AG10803 (cell line): ENCODE results near the gene GBP4.
A peak's percentile ranks its signal among the peaks of the same experiment; 100 is the strongest.
"Not testable (repeated sequence)": the region's sequence is repeated elsewhere in the genome, so short reads cannot be mapped to it uniquely, and the experiment has no call there.

Experiments
- DNase-seq: peaks from one replicate; pipeline ENCODE4 v3.0.0; 2010; ENCODE audit warnings: low read depth
- H3K4me3 ChIP-seq: 2 replicates; pipeline ENCODE4 v1.5.1; 2011; ENCODE audit warnings: mild to moderate bottlenecking, low read length, control low read depth
- TF ChIP-seq, protein P1 (sequence below): conservative IDR thresholded peaks from 2 replicates; pipeline ENCODE4 v1.5.1; 2011; ENCODE audit warnings: mild to moderate bottlenecking, low read length, control low read depth, inconsistent platforms

The GBP4 gene, protein sequence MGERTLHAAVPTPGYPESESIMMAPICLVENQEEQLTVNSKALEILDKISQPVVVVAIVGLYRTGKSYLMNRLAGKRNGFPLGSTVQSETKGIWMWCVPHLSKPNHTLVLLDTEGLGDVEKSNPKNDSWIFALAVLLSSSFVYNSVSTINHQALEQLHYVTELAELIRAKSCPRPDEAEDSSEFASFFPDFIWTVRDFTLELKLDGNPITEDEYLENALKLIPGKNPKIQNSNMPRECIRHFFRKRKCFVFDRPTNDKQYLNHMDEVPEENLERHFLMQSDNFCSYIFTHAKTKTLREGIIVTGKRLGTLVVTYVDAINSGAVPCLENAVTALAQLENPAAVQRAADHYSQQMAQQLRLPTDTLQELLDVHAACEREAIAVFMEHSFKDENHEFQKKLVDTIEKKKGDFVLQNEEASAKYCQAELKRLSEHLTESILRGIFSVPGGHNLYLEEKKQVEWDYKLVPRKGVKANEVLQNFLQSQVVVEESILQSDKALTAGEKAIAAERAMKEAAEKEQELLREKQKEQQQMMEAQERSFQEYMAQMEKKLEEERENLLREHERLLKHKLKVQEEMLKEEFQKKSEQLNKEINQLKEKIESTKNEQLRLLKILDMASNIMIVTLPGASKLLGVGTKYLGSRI

DNA sequence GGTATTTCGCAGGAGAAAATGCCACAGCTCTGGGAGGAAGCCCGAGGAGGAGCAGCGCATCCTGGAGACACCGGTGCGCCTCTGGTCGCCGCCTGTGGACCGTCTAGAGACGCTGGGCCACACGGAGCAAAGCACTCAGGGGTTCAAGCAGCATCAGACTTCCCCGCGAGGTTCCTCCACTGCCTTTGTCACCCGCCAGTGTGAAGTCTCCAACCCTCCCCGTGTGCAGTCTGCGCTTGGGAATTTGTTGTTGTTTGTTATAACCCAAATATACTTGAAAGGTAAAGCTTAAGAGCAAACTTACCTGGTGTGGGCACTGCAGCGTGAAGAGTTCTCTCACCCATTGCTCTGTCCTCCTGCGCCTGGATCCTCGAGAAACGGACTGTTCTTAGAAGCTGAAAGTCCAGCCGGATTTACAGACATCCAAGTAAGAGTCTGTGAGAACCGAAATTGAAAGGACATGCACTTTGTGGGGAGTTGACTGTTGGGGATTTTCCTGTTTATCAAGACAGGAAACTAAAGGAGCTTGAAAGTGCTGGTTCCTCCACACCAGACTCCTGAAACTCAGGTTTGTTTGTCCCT, at the start of gene GBP4:
TSS of gene GBP4 (minus strand) at position 452 of the 582 bp plus-strand sequence. CDS start at position 344, 108 bp downstream.
- peak; percentile 23 for DNase-seq
- TF ChIP-seq, protein P1, sequence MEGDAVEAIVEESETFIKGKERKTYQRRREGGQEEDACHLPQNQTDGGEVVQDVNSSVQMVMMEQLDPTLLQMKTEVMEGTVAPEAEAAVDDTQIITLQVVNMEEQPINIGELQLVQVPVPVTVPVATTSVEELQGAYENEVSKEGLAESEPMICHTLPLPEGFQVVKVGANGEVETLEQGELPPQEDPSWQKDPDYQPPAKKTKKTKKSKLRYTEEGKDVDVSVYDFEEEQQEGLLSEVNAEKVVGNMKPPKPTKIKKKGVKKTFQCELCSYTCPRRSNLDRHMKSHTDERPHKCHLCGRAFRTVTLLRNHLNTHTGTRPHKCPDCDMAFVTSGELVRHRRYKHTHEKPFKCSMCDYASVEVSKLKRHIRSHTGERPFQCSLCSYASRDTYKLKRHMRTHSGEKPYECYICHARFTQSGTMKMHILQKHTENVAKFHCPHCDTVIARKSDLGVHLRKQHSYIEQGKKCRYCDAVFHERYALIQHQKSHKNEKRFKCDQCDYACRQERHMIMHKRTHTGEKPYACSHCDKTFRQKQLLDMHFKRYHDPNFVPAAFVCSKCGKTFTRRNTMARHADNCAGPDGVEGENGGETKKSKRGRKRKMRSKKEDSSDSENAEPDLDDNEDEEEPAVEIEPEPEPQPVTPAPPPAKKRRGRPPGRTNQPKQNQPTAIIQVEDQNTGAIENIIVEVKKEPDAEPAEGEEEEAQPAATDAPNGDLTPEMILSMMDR = no peak
- H3K4me3 ChIP-seq = peak within 1 kb of the TSS; percentile 51

DNA sequence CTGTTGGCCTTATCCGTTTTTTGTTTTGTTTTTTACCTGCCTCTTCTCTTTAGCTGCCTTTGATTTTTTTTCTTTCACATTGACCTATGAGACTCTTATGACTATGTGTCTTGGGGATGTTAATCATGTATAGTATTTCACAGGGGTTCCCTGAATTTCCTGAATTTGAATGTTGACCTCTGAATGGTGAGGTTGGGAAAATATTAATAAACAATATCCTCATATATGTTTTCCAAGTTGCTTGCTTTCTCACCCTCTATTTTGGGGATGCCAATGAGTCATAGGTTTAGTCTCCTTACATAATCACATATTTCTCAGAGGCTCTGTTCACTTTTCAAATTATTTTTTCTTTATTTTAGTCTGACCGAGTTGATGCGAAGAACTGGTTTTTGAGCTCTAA, 44.3 kb upstream of the GBP4 start:
- no peak overlapping the region for H3K4me3 ChIP-seq
- TF ChIP-seq, protein P1 = no peak
- no peak for DNase-seq

DNA sequence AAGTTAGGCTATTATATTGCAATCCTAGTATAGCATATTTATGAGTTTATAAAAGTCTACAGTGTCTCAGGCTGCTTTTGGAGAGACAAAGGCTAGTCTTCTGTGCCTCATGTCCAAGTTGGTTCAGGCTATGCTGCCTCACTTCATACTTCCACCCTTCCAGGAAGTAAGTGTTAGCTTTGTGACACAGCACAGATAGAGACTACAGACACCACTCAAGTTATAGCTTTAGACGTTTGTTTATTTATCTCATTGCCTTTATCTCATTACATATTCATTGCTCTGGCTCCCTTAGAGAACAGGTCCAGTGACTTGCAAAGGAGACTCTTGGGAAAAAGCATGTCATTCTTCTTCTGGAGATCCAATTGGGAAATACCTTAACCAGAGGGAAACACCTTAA, 22.6 kb upstream of the GBP4 start:
- no peak overlapping the region for H3K4me3 ChIP-seq
- TF ChIP-seq, protein P1 = no peak
- DNase-seq = no peak

DNA sequence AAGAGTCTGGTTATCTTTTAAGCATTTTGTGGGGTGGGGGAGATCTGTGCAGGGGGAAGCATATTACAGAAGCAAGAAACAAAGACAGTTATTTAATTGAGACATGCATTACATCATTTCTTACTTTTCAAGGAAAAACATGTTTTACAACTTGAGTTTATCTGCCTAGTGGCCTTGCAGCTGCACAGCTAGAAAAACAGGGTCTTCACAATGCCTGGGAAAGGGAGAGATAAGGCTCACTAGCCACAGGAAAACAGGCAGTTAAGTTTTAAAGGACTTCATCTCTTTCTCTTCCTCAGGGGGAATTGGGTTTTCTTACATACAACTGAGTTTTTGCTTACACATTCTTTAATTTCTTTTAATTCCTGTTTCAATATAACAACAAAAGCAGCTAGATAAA, 21.1 kb upstream of the GBP4 start:
- not testable (repeated sequence) for H3K4me3 ChIP-seq

DNA sequence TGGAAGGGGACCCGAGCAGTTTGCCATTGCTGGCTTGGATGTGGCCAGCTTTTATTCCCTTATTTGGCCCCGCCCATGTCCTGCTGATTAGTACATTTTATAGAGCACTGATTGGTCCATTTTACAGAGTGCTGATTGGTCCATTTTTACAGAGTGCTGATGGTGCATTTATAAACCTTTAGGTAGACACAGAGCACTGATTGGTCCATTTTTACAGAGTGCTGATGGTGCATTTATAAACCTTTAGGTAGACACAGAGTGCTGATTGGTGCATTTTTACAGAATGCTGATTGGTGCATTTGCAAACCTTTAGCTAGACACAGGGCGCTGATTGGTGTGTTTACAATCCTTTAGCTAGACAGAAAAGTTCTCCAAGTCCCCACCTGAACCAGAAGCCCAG, 20.2 kb upstream of the GBP4 start:
- not testable (repeated sequence) for DNase-seq, H3K4me3 ChIP-seq

More for the DNA sequence above, 21.1 kb upstream of the GBP4 start:
- not testable (repeated sequence) for DNase-seq

DNA sequence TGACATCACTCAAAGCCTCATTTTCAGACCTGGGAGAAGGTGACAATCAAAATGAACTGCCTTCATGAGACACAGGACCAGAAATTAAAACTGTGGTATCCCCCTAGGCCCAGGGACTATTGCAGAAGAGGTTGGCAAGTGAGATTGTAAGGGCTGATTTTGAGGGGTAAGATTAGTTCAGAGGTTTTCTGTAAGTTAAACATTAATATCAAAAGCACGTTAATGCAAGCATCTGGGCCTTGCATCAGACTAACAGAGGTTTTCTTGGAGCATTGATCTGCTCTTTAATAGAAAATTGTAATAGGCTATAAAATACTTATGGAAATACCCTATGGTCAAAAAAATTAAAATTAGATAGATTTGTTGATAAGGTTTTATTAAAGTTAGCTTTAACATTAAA, 14.6 kb upstream of the GBP4 start:
- H3K4me3 ChIP-seq = no peak overlapping the region
- TF ChIP-seq, protein P1 = no peak
- DNase-seq = no peak

DNA sequence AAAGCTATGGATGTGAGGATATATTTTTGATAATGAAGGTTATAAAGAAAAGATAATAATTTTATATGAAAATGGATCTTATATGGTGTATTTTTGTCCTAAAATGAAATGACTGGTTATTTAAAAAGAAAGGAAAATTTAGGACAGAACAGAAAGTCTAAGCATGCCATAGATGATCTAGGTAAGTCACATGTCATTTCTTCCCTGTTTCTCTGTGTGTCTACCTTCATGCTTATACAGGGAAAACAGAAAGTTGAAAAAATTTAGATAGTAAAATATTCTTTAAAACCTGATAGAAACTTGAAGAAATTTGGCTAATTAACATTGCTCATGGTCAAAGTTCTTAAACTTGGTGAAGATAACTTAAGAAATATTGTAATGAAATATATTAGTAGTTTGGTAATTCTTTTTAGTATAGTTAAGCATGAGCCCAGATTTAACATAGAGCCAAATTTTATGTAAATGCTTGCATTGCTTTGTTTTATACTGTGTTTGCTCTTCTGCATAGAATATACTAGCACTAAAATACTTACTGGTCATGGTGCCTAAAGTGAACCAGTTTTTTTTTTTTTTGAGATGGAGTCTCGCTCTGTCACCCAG, 12.4 kb upstream of the GBP4 start:
- TF ChIP-seq, protein P1 = no peak
- DNase-seq = no peak

More for the DNA sequence above, 12.4 kb upstream of the GBP4 start:
- no peak overlapping the region for H3K4me3 ChIP-seq
